Endometrial microvascular endothelial cells (primary cell): ENCODE measurements around the gene MFN2. TPM values are rescaled to one million over a fixed set of nuclear protein-coding genes. Genes with fewer than 3 reads are reported as not detected.
"Not testable (repeated sequence)": the region's sequence is repeated elsewhere in the genome, so short reads cannot be mapped to it uniquely, and the experiment has no call there.

Experiments used
- in situ Hi-C: cut with HindIII; loops from 2 replicates; pipeline ENCODE4 v1.10.0; 2017; ENCODE audit warnings: low sequenced_read_pairs, low pct_unique_long_range_greater_than_20kb; ENCODE audit errors: inconsistent ontology term
- total RNA-seq: library from RNA; depleted of rRNA; stranded (reverse); fragments of >200 nt; gene quantifications from one replicate; pipeline ENCODE4 v1.2.3, GENCODE V29; 2015; ENCODE audit errors: inconsistent ontology term

Gene MFN2
- 142 TPM for total RNA-seq

DNA sequence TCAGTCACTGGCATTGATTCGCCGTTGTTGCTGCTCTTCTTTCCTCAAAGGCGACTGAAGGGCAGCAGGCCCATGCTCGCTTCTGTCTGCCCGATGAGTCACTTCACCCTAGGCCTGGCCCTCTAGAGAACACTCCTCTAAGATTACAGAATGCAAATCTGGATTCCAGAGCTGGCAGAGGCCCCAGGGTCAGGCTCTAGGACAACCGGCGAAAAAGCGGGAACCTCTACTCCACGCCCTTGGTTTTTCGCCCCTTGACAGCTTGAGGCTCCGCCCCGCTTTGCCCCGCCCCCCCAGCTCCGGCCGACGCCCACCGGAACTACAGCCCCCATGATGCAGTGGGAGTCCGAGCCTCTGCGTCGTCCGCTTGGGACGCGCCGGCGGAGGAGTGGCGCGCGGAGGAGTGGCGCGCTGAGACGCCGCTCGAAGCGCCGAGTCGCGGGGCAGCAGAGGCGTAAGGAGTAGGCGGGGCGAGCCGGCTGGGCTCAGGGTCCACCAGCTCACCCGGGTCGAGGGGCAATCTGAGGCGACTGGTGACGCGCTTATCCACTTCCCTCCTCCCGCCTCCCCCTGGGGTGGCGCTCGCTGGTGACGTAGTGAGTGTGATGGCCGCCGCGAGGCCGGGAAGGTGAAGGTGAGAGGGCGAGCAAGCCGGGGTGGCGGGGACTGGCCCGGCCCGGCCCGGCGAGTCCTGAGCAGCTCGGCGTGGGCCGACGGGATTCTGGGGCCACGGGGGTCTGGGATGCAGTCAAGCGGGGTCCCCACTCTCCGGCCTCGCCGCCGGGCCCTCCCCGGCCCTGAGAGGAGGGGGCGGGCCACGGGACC lies at the start of gene MFN2:
TSS of gene MFN2 (plus strand) at position 594 of the 825 bp plus-strand sequence. CDS start 8,725 bp downstream, outside the sequence.
- in situ Hi-C loops = no loop called here

DNA sequence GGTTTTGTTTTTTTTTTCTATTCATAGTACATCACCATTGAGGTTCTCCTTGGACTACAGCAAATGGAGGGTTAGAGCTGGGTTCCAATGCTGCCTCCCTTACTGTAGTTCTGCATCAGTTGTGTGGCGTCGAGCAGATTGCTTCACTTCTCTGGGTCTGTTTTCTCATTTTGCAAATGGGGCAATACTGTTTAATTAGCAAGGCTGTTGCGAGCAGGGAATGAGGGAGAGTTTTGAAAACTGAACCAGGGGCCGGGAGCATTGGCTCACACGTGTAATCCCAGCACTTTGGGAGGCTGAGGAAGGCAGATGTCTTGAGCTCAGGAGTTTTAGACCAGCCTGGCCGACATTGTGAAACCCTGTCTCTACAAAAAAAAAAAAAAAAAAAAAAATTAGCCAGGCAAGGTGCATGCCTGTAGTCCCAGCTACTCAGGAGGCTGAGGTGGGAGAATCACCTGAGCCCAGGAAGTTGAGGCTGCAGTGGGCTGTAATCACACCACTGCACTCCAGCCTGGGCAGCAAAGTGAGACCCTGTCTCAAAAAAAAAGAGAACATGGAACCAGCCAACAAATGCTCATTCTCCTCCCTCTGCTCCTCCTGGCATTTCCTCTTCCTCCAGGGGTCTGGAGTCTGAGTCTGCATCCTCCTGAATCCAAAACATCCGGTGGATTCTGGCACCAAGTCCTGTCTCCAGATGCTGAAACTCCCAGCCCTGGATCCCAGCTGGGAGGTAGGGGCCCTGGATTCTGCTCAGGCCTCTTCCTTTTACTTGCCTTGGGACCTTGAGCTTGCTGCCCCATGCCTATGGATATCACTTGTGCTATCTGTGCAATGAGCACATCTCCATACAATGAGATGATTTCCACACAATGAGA lies 49.4 kb upstream of the MFN2 start:
- in situ Hi-C loops = no loop called here

DNA sequence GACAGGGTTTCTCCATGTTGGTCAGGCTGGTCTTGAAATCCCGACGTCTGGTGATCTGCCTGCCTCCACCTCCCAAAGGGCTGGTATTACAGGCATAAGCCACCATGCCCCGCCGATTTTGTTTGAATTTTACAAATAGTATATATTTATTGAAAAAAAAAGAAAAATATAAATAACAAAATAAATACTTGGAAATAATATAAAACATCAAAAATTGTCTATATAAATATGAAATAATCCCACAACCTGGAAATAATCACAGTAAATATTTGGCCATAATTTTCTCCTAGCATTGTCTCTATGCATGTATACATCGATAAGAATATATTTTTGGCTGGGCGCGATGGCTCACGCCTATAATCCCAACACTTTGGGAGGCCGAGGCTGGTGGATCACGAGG lies 48.4 kb upstream of the MFN2 start:
- in situ Hi-C loops = no loop called here

DNA sequence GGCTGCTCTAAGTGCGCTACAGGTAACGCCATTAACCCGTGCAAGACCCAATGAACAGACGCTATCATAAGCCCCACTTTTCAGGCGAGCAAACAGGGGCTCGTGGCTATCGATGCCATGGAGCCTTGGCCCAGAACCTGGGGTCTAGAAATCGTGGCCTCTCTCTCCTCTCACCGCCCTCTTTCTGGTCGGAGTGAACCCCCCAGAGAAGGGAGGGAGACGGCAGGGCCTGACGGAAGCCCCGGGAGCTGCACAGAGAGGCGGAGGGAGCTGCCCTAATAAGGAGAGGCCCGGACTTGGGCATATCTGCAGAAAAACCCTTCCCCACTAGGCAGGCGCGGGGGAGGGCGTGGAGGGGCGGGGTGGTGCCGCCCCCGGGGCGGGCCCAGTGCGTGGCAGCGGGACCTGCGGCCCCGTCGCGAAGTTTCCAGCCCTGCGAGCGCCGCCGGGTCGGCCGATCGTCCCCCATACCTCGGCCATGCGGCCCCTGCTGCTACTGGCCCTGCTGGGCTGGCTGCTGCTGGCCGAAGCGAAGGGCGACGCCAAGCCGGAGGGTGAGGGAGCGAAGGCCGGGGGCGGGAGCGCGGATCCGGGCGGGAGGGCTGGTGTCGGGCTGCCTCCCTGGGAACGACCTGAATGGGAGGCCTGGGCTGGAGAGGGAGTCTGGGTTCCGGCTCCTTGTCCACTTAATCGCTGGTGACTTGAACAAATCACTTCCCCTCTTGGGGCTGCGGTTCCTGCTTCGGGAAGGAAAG lies 45.8 kb upstream of the MFN2 start, which contains the start of gene PLOD1:
TSS of gene PLOD1 (plus strand) at position 416 of the 755 bp plus-strand sequence. CDS start at position 479, 63 bp downstream.
- in situ Hi-C loops = no loop called here

DNA sequence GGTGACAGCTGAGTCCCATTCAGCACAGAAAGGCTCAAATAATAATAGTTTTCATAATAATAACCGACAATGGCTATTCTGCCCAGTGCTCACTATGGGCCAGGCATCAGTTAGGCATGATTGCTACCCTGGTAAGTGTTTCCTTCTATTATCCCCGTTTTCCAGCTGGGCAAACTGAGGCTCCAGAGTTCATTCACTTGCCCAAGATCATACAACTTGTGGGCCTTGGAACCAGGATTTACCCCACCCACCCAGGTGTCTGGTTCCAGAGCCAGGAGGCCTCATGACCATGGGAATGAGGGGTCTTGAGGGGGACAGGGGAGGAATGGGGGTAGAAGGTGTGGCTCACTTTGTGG lies 45.2 kb upstream of the MFN2 start:
- in situ Hi-C loops = no loop called here

DNA sequence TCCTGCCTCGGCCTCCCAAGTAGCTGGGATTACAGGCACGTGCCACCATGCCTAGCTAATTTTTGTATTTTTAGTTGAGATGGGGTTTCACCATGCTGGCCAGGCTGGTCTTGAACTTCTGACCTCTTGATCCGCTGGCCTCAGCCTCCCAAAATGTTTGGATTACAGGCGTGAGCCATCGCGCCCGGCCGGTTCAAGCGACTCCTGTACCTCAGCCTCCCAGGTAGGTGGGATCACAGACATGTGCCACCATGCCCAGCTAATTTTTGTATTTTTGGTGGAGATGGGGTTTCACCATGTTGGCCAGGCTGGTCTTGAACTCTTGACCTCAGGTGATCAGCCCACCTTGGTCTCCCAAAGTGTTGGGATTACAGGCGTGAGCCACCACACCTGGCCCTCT lies 44.5 kb upstream of the MFN2 start:
- in situ Hi-C loops = not testable (repeated sequence)

DNA sequence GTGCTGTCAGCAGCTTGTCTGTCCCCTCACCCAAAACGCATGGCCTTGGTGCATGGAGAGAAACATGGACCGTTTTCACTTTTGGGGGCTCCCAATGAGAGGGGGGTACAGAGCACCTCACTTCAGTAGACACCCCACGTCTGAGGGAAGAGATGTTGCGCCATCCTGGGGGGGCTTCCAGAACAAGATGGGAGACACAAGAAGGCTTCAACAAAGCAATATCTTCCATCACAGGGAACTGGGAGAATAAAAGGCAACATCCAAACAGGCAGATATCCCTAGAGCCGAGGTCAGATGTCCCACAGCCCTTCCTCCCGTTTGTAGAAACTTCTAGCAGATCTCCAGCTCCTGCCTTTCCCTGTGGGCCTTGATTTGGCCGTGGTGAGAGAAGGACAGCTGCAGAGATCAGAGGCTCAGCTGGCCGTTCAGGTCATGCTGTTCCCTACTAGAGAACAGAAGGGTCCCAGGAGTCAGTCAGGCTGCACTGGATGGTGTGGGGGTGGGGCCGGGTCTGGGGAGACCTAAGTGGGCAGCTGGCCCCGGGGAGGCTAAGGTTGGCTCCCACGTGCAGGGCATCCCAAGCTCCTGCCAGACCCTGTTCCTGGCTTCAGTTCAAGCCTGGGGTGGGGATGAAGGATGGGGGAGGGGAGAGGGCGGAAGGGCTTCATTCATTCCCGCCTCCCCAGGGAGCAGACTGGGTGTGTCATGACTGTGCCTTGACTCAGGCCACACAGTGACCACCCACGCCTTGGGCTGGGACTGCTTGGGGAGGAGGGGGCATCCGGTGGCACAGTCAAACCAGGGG lies 41.3 kb upstream of the MFN2 start:
- in situ Hi-C loops = no loop called here

DNA sequence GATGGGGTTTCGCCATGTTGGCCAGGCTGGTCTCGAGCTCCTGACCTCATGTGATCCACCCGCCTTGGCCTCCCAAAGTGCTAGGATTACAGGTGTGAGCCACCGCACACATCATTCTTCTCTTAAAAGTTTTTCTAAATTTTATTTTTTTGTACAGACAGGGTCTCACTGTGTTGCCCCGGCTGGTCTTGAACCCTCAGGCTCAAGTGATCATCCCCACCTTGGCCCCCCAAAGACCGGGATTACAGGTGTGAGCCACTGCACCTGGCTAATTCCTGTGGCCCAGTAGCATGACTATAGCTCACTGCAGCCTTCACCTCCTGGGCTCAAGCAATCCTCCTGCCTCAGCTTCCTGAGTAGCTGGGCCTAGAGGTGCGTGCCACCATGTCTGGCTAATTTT lies 40.5 kb upstream of the MFN2 start:
- in situ Hi-C loops = not testable (repeated sequence)

DNA sequence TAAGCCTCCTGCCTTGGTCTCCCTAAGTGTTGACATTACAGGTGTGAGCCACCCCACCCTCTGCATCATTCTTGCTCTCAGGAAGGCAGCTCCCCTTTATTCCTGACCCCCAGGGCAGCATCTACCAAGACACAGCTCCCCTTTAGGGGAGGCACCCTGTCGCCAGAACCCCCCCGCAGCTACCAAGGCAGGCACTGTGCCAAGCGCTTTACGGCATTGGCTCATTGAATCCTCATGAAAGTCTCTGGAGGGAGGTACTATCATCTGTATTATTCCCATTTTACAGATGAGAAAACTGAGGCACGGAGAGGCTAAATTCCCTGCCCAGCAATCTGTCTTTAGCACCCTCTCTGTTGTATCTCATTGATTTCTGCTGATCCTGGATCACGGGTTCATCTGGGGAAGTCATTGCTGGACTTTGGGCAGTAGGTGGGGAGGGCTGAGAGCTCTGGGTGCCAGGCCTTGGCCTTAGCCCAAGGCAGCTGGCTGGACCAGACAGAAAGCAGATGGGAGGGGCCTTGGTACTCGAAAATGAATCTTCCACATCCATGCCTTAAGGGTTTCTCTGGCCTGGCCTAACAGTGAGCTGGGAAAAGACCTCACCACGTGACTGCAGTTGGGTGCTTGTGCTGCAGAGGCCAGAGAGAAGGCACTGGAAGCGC lies 39.9 kb upstream of the MFN2 start:
- in situ Hi-C loops = no loop called here

DNA sequence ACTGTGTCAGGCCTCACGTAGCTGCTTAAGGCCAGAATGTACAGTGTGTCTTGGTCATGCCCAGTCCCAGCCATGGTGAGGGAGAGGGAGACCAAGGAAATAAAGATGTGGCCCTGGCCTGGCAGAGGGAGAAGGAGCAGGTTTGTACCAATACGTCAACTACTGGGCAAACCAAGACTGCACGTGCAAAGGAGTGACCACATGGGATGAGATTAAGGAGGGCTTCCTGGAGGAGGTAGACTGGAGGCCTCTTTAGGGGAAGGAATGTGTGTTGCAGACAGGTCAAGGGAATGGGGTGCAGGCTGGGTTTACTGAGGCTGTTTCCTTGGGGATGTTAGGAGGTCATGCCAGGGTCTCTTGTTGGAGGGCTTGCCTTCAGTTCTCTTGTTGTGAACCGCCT lies 38.0 kb upstream of the MFN2 start:
- in situ Hi-C loops = no loop called here

DNA sequence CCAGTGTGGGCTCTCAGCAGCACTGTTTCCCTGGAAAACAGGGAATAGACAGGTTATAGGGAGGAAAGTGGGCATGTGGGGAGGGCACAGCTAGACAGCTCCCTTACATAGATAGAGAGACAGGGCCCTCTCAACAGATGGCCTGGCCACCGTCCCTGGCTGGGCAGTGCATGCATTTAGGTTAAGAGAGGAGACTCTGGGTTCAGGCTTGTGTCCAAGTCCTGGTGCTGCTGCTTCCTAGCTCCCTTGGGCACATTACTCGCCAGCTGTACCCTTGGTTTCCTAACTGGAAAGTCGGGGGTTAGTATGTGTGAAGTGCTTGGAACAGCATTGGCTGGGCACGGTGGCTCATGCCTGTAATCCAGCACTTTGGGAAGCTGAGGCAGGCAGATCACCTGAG lies 36.6 kb upstream of the MFN2 start:
- in situ Hi-C loops = no loop called here

DNA sequence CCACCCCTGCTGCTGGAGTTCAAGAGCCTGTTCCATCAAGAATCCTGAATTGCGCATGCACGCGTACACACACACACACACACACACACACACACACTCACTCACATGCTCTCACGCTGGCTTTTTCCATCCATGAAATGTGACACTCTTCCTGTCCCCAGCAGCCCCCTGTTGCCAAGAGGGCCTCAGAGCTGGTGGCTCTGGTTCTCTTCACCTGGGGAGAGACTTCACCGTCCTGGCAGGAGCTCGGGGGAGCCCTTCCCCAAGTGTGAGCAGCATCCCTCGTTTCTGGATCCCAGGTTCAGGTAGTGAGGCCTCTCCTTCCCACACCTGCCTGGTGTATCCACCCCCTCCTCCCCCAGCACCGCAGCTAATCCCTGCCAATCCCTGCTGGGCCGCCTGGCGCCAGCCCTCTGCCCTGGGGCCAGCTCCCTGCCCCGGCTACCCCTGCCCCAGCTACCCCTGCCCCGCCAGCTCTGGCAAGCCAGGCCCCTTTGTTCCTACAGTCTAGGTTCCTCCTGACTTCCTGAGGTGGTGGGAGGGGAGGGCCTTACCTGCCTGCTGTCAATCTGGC lies 35.8 kb upstream of the MFN2 start:
- in situ Hi-C loops = no loop called here

DNA sequence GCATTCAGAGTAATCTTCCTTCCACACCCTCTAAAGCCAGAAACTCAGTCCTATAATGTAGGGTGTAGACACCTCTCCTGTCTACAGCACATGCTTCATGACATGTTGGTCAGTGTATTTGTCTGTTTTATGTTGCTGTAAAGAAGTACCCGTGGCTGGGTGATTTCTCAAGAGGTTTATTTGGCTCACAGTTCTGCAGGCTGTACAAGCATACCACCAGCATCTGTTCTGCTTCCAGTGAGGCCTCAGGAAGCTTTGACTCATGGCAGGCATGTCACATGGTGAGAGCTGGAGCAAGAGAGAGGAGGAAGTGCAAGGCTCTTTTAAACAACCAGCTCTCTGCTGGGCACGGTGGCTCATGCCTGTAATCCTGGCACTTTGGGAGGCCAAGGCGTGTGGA lies 33.6 kb upstream of the MFN2 start:
- in situ Hi-C loops = no loop called here

DNA sequence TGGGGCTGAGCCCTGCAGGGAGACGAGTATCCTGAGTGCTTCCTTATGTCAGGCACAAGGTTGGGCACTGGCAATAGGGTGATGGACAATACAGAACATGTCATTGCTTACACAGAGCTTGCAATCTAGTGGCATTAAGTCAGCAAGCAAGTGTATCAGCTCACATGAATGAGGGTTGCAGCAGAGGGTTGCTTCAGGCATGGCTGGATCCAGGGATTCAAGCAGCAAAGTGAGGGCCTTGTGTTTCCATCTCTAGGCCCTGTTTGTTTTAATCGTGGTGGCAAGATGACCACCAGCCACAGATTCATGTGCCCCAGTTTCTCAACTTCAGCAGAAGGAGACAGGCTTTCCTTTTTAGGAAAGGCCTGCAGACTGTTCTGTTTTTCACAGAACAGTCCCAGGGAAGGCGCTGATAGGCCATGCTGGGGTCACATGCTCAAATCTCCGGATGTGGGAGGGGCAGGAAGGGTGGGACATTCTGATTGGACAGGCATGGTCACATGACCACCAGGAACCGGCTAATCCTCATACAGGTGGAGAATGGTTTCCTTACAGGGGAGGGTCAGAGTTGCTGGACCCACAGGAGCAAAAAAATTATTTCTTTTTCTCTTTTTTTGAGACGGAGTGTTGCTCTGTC lies 31.3 kb upstream of the MFN2 start:
- in situ Hi-C loops = no loop called here

DNA sequence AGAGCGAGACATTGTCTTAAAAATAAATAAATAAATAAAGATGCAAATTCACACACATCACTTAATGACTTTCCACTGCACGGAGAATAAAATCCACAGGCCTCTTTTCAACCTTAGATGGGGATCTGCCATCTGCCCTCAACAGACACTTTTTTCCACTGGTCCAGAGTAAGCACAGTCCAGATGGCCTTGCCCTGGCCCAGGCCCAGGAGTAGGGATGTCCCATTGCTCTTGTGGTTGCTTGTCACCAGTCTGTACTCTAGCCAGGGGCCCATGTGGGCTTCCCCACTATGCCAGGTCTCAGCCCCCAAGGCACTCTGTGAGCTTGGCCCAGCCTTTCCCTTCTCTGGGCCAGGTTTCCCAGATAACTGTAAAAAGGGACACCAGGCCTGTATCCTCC lies 28.3 kb upstream of the MFN2 start:
- in situ Hi-C loops = no loop called here

DNA sequence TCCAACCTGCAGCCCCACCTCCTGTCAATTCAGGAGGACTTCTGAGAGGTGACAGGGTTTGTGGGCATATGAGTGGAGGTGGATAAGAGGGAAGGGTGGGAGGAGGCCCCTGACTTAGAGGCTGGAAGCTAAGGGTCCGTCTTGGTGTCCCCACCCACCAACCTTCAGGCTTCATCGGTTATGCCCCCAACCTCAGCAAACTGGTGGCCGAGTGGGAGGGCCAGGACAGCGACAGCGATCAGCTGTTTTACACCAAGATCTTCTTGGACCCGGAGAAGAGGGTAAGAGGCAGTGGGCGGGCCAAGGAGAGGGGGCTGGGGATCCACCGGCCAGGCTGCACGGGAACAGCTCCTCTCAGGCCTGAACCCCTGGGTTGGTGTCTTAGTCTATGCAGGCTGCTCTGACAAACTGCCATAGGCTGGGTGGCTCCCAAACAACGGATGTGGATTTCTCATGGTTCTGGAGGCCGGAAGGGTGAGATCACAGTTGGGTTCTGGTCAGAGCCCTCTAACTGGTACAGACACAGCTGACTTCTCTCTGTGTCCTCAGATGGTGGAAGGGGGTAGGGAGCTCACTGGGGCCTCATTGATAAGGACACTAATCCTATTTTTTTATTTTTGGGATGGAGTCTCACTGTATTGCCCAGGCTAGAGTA lies 27.7 kb upstream of the MFN2 start:
- in situ Hi-C loops = no loop called here

DNA sequence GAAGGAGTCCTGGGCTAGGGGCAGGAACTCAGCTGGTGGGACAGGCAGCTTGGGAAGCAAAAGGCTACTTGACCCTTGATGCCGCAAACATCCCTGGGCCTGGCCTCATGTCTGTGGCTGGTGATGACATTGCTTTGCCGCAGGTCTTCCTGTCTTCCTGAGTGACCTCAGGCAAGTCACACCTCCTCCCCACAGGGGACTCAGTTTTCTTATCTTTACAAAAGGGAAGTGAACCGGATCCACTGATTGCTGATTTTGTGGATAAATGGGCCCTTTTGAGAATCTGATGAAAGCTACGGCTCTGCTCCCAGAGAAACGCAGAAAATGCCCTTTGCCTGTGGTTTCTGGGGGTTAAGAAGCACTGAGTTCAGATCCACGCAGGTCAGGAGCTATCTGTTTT lies 25.0 kb upstream of the MFN2 start:
- in situ Hi-C loops = no loop called here
